ENCODE results near the gene NMNAT3. TPM values are rescaled to one million over a fixed set of nuclear protein-coding genes. Genes with fewer than 3 reads are reported as not detected.
A peak's percentile ranks its signal among the peaks of the same experiment; 100 is the strongest.

The NMNAT3 gene
- total RNA-seq, 1 experiment from 2014 or later = 4.6 TPM

DNA sequence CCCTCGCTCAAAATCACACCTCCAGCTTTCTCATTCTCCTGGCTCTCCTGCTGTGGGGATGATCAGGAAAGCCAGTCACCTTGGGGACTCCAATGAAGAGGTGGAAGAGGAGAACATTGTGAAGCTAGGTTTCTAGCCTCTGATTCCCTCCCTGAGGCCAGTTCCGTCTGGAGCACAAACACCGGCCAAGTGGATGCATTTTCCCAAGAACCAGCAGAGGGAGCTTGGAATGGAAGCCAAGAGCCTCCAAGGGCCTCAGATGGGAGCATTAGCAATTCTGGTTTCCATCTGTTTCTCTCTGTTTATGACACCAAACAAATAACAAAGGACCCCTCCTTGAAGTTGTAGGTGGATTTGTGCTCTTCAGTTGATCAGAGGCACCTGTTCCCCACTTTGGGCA lies 40.6 kb upstream of the NMNAT3 start:
- DNase-seq (ENCODE audit: low spot score) = peak; percentile 60
- Mint-ChIP-seq H3K36me3 (no peaks in the 10 kb centered on the region), H3K4me1 (peaks cover 31% of the 10 kb centered on the region), H3K27ac (no peak overlapping the region), H3K4me3 (no peak overlapping the region), H3K9me3 (no peaks in the 10 kb centered on the region), H3K27me3 (ENCODE audit: low read depth) (no peaks in the 10 kb centered on the region; the same call in 1 of the 2 replicates)
- ChIA-PET CTCF (interaction anchor here (0.7 to 3.2 kb wide), 15 partner anchors 17 to 292 kb away, joined by 3 to 31 read pairs (median 3); partner anchors contain the start of genes CLSTN2 and NMNAT3), POLR2A (no interaction called here)
- TF ChIP-seq, protein P1, sequence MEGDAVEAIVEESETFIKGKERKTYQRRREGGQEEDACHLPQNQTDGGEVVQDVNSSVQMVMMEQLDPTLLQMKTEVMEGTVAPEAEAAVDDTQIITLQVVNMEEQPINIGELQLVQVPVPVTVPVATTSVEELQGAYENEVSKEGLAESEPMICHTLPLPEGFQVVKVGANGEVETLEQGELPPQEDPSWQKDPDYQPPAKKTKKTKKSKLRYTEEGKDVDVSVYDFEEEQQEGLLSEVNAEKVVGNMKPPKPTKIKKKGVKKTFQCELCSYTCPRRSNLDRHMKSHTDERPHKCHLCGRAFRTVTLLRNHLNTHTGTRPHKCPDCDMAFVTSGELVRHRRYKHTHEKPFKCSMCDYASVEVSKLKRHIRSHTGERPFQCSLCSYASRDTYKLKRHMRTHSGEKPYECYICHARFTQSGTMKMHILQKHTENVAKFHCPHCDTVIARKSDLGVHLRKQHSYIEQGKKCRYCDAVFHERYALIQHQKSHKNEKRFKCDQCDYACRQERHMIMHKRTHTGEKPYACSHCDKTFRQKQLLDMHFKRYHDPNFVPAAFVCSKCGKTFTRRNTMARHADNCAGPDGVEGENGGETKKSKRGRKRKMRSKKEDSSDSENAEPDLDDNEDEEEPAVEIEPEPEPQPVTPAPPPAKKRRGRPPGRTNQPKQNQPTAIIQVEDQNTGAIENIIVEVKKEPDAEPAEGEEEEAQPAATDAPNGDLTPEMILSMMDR (IDR thresholded peaks at IDR 0.05) = peak; percentile 29; the same call in 1 of the 2 replicates
- no peak for TF ChIP-seq AFF4 (CRISPR knock-in tag; IDR thresholded peaks at IDR 0.05; ENCODE audit: borderline replicate concordance)
- ATAC-seq = peak; percentile 85

DNA sequence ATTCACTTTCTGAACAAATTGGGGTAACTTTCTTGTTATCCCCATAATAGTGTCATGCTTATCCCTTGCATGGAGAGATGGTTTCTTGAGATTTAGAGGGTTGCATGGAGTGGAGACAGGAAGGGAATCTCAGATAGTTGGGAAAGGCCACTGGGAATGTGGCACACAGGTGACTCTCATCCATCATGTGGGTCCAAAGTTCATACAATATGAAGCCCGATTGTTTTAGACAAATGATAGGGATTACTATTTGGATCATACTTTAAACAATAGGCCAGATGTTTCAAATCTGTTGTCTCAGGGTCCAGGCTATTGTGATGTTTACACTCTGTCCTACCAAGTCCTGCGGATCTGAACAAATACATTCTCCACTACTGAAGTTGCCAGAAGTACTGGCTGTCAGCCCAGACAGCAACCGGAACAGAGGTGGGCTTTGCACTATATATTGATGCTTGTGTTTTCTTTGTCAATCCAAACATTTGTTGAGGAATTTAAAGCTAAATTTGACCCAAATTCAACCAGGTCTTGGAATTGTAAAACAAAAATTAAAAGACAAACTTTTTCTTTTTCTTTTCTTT lies 39.2 kb upstream of the NMNAT3 start:
- ChIA-PET CTCF (interaction anchor here (3.2 kb wide), 1 partner anchor 219 kb away, joined by 31 read pairs; the partner anchor contains the start of gene CLSTN2), POLR2A (no interaction called here)
- no peak overlapping the region for H3K4me3 Mint-ChIP-seq
- peaks cover 23% of the 10 kb centered on the region for H3K4me1 Mint-ChIP-seq
- ATAC-seq (no peak), DNase-seq (ENCODE audit: low spot score) (no peak)
- H3K27ac Mint-ChIP-seq = no peak overlapping the region
- H3K27me3 Mint-ChIP-seq (ENCODE audit: low read depth) = no peaks in the 10 kb centered on the region; the same call in 1 of the 2 replicates
- H3K9me3 Mint-ChIP-seq = no peaks in the 10 kb centered on the region
- no peaks in the 10 kb centered on the region for H3K36me3 Mint-ChIP-seq
- no peak for TF ChIP-seq NR3C1 (CRISPR knock-in tag; conservative IDR thresholded peaks at IDR 0.05; ENCODE audit: low read depth)

GRCh38 chr3:139715743-139716360 lies 38.1 kb upstream of the NMNAT3 start:
- ATAC-seq (no peak), DNase-seq (ENCODE audit: low spot score) (no peak)
- Mint-ChIP-seq H3K4me1 (peaks cover 13% of the 10 kb centered on the region), H3K9me3 (no peaks in the 10 kb centered on the region), H3K36me3 (no peaks in the 10 kb centered on the region), H3K4me3 (no peak overlapping the region), H3K27me3 (ENCODE audit: low read depth) (no peaks in the 10 kb centered on the region; the same call in 1 of the 2 replicates), H3K27ac (no peak overlapping the region)
- ChIA-PET POLR2A (no interaction called here), CTCF (interaction anchor here (1.0 kb wide), 1 partner anchor 152 kb away, joined by 4 read pairs; no protein-coding TSS in a partner anchor)
- TF ChIP-seq NFATC4 (CRISPR knock-in tag; IDR thresholded peaks at IDR 0.05) = no peak
- no peak for TF ChIP-seq ELF4 (CRISPR knock-in tag; IDR thresholded peaks at IDR 0.05; ENCODE audit: low read depth)
- no peak for TF ChIP-seq MAX (CRISPR knock-in tag; IDR thresholded peaks at IDR 0.05)
- TF ChIP-seq SP1 (CRISPR knock-in tag; conservative IDR thresholded peaks at IDR 0.05) = no peak
- TF ChIP-seq JUN (CRISPR knock-in tag; IDR thresholded peaks at IDR 0.05) = no peak

GRCh38 chr3:139715166-139715565 lies 37.4 kb upstream of the NMNAT3 start:
- ChIA-PET CTCF (no interaction called here), POLR2A (no interaction called here)
- Mint-ChIP-seq H3K4me1 (peaks cover 14% of the 10 kb centered on the region), H3K27ac (no peak overlapping the region), H3K27me3 (ENCODE audit: low read depth) (no peaks in the 10 kb centered on the region; the same call in 1 of the 2 replicates), H3K4me3 (no peak overlapping the region), H3K36me3 (no peaks in the 10 kb centered on the region), H3K9me3 (no peaks in the 10 kb centered on the region)
- no peak for ATAC-seq
- no peak for DNase-seq (ENCODE audit: low spot score)
- no peak for TF ChIP-seq JUN (CRISPR knock-in tag; IDR thresholded peaks at IDR 0.05)
- TF ChIP-seq ETV6 (CRISPR knock-in tag; IDR thresholded peaks at IDR 0.05) = no peak
- TF ChIP-seq AFF4 (CRISPR knock-in tag; IDR thresholded peaks at IDR 0.05; ENCODE audit: borderline replicate concordance) = no peak
- TF ChIP-seq IRF2 (CRISPR knock-in tag; IDR thresholded peaks at IDR 0.05; ENCODE audit: borderline replicate concordance, low read depth) = no peak
- no peak for TF ChIP-seq NR1H2 (CRISPR knock-in tag; IDR thresholded peaks at IDR 0.05)
- no peak for TF ChIP-seq TCF7 (CRISPR knock-in tag; IDR thresholded peaks at IDR 0.05; ENCODE audit: low read depth)
- no peak for TF ChIP-seq ERG (CRISPR knock-in tag; IDR thresholded peaks at IDR 0.05)
- no peak for TF ChIP-seq ZBTB21 (CRISPR knock-in tag; IDR thresholded peaks at IDR 0.05; ENCODE audit: borderline replicate concordance)
- no peak for TF ChIP-seq PRRX2 (CRISPR knock-in tag; IDR thresholded peaks at IDR 0.05)
- TF ChIP-seq FOXJ3 (CRISPR knock-in tag; IDR thresholded peaks at IDR 0.05; ENCODE audit: borderline replicate concordance) = no peak
- TF ChIP-seq NFYB (CRISPR knock-in tag; conservative IDR thresholded peaks at IDR 0.05; ENCODE audit: low read depth) = no peak

All from WTC11 (cell line).